NCI-H345 treated with DMSO at 0.1 percent for 48 hours (cell line): ENCODE data around the gene KIF20A.
"Not testable (repeated sequence)": the region's sequence is repeated elsewhere in the genome, so short reads cannot be mapped to it uniquely, and the experiment has no call there.

Experiments
- DNase-seq: peaks from one replicate; lab custom pipeline; 2025; ENCODE audit not compliant: unreplicated experiment; lab: John Stamatoyannopoulos, UW

Gene KIF20A

DNA sequence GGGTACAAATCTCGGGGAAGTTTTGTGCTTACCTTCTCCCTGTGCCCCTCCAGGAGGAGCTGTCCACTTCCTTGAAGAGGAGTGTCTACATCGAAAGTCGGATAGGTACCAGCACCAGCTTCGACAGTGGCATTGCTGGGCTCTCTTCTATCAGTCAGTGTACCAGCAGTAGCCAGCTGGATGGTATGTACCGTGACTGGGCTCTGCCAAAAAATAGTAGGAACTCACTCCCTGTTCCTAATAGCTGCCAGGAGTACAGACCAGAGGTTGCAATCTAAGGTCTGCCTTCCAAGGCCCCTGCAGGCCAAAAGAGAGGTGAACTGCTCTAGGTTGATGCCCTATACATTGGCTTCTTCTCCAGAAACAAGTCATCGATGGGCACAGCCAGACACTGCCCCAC, 3.9 kb downstream of the KIF20A start:
- DNase-seq, result no peak

- no peak for DNase-seq
Observed at GRCh38 chr5:138186002-138186447, 7.1 kb downstream of the KIF20A start.

DNA sequence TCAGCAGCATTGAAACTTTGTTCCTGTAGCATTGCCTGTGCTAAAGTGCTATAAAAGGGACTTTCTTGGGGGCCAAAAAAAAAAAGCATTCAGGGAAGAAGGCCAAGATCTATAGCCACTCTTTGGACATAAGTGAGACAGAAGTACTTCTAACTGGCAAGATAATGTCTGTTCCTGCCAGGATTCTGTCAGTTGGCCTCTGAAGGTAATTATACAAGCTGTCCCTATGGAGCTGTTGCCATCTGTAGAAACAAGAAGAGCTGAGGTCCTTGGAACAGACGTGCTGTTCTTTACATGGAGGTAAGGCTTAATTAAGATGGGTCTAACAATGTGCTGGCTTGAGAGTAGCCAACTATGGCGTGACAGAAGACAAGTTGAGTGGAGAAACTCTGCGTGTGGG, 9.7 kb downstream of the KIF20A start:
- DNase-seq, result no peak

DNA sequence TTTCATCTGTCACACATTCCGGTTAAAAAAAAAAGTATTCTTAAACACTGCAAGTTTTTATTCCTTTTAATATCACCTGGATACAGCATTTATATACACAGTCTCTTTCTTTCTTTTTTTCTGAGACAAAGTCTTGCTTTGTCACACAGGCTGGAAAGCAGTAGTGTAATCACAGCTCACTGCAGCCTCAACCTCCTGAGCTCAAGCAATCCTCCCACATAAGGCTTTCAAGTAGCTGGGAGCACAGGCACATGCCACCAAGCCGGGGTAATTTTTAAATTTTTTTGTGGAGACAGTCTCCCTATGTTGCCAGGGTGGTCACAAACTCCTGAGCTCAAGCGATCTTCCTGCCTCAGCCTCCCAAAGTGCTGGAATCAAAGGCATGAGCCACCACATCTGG, 13.9 kb downstream of the KIF20A start:
- DNase-seq, result no peak

DNA sequence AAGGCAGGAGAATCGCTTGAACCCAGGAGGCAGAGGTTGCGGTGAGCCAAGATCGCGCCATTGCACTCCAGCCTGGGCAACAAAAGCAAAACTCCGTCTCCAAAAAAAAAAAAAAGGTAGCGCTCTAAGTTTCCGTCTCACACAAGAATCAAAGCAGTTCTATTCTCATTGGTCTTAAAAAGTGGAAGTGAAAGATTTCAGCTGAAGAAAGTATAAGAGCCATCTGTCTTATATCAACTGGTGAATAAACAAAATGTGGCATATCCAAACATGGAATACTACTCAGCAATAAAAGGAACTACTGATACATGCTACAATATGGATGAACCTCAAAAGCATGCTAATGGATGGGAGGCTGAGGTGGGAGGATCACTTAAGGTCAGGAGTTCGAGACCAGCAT, 14.9 kb downstream of the KIF20A start:
- not testable (repeated sequence) for DNase-seq

DNA sequence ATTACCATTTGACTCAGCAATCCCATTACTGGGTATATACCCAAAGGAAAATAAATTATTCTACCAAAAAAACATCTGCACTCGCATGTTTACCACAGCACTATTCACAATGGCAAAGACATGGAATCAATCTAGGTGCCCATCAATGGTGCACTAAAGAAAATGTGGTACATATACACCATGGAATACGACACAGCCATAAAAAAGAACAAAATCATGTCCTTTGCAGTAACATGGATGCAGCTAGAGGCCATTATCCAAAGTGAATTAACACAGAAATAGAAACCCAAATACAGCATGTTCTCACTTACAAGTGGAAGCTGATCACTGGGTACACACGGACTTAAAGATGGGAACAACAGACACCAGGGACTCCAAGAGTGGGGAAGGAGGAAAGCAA, 32.1 kb downstream of the KIF20A start:
- DNase-seq, result no peak

GRCh38 chr5:138212828-138213160, 33.9 kb downstream of the KIF20A start:
- DNase-seq, result no peak

GRCh38 chr5:138213161-138214029, 34.5 kb downstream of the KIF20A start, which contains the start of gene CDC23:
TSS of gene CDC23 (minus strand) at chr5:138213323. CDS start at chr5:138213312, 11 bp downstream.
- DNase-seq, result peak; percentile 99

GRCh38 chr5:138216799-138217198, 37.9 kb downstream of the KIF20A start:
- no peak for DNase-seq

GRCh38 chr5:138223532-138223931, 44.6 kb downstream of the KIF20A start:
- no peak for DNase-seq

DNA sequence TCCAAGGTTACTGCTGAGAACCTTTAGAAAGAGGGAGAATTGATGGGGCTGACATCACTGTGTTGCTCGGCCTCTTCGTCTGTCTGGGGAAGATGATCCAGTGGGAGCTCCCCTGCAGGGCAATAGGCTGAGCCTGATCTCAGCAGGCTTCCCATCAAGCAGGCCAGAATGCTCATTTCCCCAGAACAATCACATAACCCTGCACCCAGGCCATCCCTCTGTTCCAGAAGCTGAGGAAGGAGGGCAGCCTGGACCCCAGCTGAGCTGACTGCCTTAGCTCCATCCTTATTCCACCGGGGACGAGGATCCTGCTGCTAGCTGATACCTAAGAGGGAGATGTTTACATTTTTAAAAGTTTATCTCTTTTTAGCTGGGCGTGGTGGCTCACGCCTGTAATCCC, 45.8 kb downstream of the KIF20A start:
- DNase-seq, result no peak

- no peak for DNase-seq
Observed at GRCh38 chr5:138226910-138227309, 48.0 kb downstream of the KIF20A start.

GRCh38 chr5:138229387-138229786, 50.5 kb downstream of the KIF20A start:
- no peak for DNase-seq

DNA sequence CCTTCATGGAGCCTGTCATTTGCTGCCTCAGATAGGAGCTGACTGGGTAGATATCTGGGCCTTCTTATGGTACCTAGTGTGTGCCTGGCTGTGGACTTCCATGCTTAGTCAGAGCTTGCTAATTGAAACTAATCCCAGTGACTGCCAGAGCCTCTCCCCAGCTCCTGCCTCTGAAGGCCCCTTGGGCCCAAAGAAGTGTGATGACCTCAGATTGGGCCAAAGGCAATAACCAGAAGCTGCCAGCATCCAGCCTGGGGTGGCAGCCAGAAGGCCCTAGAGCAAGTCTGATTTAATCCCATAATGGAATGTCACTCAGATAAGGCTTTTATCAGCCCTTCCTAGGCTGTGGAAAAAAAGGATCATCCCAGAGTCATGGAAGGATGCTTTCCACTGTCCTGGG, 51.3 kb downstream of the KIF20A start:
- DNase-seq, result no peak

DNA sequence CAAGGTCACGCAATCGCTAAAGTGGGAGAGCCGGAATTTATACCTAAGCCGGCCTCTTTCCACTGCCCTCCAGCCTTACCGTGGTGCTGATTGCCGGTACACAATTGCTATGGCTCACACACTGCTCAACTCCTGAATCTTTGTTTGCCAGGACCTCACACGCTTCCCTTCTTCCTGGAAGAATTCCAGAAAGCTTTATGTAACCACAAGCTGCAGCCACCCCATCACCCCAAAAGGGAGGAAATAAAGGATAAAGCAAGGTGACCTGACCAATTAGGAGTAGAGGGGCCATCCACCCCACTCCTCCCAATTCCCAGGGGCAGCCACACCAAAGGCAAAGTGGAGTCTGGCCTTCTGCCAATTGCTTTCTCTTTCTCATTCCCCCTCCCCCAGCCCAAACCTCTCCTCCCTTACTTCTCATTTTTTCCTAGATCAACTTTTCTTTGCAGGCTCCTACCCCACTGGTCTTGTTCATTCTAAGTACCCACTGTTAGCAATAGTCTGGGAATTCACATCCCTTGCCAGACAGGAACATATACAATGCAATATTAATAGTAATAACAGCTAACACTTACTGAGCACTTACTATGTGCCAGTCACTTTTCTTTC, 52.2 kb downstream of the KIF20A start:
- DNase-seq, result peak; percentile 51

- DNase-seq, result no peak
Observed at GRCh38 chr5:138233280-138233679, 54.4 kb downstream of the KIF20A start.

DNA sequence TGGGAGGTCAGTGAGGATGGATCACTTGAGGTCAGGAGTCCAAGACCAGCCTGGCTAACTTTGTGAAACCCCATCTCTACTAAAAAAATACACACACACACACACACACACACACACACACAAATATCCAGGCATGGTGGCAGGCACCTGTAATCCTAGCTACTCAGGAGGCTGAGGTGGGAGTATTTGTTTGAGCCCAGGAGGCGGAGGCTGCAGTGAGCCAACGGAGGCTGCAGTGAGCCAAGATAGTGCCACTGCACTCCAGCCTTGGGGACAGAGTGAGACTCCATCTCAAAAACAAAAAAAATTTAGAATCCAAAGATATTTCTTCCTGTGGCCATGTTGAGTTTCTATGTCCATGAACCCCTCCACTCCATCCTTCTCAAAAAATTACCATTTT, 55.7 kb downstream of the KIF20A start:
- no peak for DNase-seq
